DND-41 (cell line): ENCODE results near the gene ADM.

Experiments used
- ATAC-seq: fragments of 200-7000 bp; cut with Tn5 transposase; 3 replicates; pipeline ENCODE4 v1.9.1; 2021; ENCODE audit warnings: low read depth; ENCODE audit not compliant: insufficient read depth
- DNase-seq: peaks from one replicate; pipeline ENCODE4 v3.0.0-alpha.2; 2020
- H2AFZ ChIP-seq: 2 replicates; pipeline ENCODE4 v1.6.0; 2012; ENCODE audit warnings: low read depth, low read length
- H3K27ac ChIP-seq: 2 replicates; pipeline ENCODE4 v1.5.1; 2012; ENCODE audit warnings: low read length, inconsistent platforms
- H3K27me3 ChIP-seq: fragments of 200-600 bp; sonication (generic); 2 replicates; pipeline ENCODE4 v1.6.0; 2012; ENCODE audit warnings: low read length, mild to moderate bottlenecking, inconsistent platforms; ENCODE audit not compliant: insufficient read depth, poor library complexity
- H3K36me3 ChIP-seq: 2 replicates; pipeline ENCODE4 v1.5.1; 2012; ENCODE audit warnings: low read length, inconsistent platforms; ENCODE audit not compliant: insufficient read depth
- H3K4me1 ChIP-seq: 2 replicates; pipeline ENCODE4 v1.5.1; 2012; ENCODE audit warnings: mild to moderate bottlenecking, low read length; ENCODE audit not compliant: insufficient read depth
- H3K4me2 ChIP-seq: 2 replicates; pipeline ENCODE4 v1.6.0; 2012; ENCODE audit warnings: mild to moderate bottlenecking, moderate library complexity, low read length, inconsistent platforms; ENCODE audit not compliant: insufficient read depth
- H3K4me3 ChIP-seq, 2 experiments: fragments of 200-600 bp in 1 of 2; shearing (Covaris generic) in 1 of 2; 2 replicates each; pipeline ENCODE4 v1.5.1; 2012 to 2016; ENCODE audit warnings: inconsistent platforms in 2 of 2, low read length in 2 of 2, mild to moderate bottlenecking in 2 of 2, low read depth in 1 of 2, moderate library complexity in 1 of 2
- H3K79me2 ChIP-seq: 2 replicates; pipeline ENCODE4 v1.6.0; 2012; ENCODE audit warnings: low read length, inconsistent platforms; ENCODE audit not compliant: insufficient read depth
- H3K9ac ChIP-seq: 2 replicates; pipeline ENCODE4 v1.6.0; 2012; ENCODE audit warnings: low read depth, mild to moderate bottlenecking, inconsistent platforms, low read length, moderate library complexity
- H3K9me3 ChIP-seq: 2 replicates; pipeline ENCODE4 v1.5.1; 2012; ENCODE audit warnings: low read length, moderate library complexity, mild to moderate bottlenecking, inconsistent platforms; ENCODE audit not compliant: insufficient read depth, severe bottlenecking
- H4K20me1 ChIP-seq: 2 replicates; pipeline ENCODE4 v1.6.0; 2012; ENCODE audit warnings: low read length; ENCODE audit not compliant: insufficient read depth
- EZH2 ChIP-seq: IDR thresholded peaks from 3 replicates; pipeline ENCODE4 v1.6.1; 2012; ENCODE audit warnings: borderline replicate concordance, low read depth, mild to moderate bottlenecking, moderate library complexity, low read length, inconsistent platforms; ENCODE audit not compliant: severe bottlenecking
- TF ChIP-seq, protein P1 (sequence below): IDR thresholded peaks from 2 replicates; pipeline ENCODE4 v1.5.1; 2012; ENCODE audit warnings: borderline replicate concordance, low read length, moderate library complexity, mild to moderate bottlenecking; ENCODE audit not compliant: poor library complexity, severe bottlenecking; ENCODE audit errors: extremely low read depth

ADM gene

DNA sequence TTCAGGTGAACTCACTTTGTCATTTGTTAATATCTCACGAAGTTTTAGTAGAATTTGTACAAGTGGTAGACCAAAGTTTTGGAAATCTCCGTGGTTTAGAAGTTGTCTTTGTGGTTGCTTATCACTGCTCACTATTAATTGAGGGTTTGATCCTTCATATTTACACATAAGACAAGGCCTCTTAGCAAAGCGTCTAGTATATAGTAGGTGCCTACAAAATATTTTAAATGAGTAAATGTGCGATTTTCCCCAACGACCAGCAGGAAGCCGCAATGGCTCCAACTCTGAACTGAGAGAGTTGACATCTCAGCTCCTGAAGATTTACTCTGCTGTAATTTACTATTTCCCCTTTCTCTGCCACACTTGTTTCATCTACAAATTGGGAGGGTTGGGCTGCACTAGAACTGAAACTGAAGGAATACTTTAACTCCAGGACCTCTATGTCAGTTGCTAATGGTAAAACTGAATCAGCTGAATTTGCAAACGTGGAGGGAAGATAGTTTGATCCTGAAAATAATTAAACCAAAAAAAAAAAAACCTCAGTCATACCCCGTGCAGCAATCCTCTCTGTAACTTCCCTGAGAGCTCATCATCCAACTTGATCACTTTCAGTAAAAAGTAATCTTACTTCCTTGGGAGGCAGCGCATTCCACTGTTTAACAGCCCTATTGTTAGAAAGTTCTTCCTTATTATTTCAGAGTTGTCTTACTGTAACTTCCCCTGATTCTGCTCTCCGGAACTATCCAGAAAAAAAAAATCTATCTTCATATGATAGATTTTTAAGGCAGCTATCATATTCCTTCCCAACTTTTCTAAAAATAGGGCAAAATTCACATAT lies 9.6 kb upstream of the ADM start:
- peaks cover 5% of the 10 kb centered on the region; the same call in 1 of the 2 replicates for H3K36me3 ChIP-seq
- no peaks in the 10 kb centered on the region for H3K27me3 ChIP-seq
- peak overlapping the region; percentile 95; the same call in 1 of the 2 replicates for H2AFZ ChIP-seq
- TF ChIP-seq, protein P1, sequence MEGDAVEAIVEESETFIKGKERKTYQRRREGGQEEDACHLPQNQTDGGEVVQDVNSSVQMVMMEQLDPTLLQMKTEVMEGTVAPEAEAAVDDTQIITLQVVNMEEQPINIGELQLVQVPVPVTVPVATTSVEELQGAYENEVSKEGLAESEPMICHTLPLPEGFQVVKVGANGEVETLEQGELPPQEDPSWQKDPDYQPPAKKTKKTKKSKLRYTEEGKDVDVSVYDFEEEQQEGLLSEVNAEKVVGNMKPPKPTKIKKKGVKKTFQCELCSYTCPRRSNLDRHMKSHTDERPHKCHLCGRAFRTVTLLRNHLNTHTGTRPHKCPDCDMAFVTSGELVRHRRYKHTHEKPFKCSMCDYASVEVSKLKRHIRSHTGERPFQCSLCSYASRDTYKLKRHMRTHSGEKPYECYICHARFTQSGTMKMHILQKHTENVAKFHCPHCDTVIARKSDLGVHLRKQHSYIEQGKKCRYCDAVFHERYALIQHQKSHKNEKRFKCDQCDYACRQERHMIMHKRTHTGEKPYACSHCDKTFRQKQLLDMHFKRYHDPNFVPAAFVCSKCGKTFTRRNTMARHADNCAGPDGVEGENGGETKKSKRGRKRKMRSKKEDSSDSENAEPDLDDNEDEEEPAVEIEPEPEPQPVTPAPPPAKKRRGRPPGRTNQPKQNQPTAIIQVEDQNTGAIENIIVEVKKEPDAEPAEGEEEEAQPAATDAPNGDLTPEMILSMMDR, result no peak
- no peak for TF ChIP-seq EZH2
- no peak overlapping the region for H3K27ac ChIP-seq
- H3K4me3 ChIP-seq, result no peak overlapping the region
- H3K9me3 ChIP-seq, result no peaks in the 10 kb centered on the region
- peaks cover 4% of the 10 kb centered on the region; the same call in 1 of the 2 replicates for H4K20me1 ChIP-seq
- H3K9ac ChIP-seq, result no peak overlapping the region
- peaks cover 38% of the 10 kb centered on the region for H3K4me1 ChIP-seq
- DNase-seq (no peak), ATAC-seq (no peak)
- H3K4me2 ChIP-seq, result peak overlapping the region; percentile 90
- H3K79me2 ChIP-seq, result peaks cover 32% of the 10 kb centered on the region

DNA sequence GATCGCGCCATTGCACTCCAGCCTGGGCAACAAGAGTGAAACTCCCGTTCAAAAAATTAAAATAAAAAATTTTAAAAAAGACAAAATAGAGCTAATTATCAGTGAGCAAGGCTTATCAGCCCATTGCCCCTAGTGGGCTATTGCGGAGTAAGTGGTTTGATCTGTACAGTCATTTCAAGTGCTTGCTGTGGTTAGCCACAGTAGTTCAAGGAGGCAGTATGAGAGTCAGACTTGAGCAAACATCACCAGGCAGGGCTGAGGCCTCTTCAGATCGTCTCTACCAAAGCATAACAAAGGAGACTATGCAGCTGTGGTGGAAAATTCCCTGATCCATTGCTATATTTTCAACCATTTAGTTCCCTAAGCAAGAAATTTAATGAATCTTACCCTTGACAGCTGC lies 6.5 kb upstream of the ADM start:
- Histone ChIP-seq H3K27ac (no peak overlapping the region), H2AFZ (no peak overlapping the region), H3K4me2 (no peak overlapping the region), H3K36me3 (peaks cover 5% of the 10 kb centered on the region; the same call in 1 of the 2 replicates), H3K9ac (no peak overlapping the region), H3K4me1 (peaks cover 33% of the 10 kb centered on the region), H3K9me3 (no peaks in the 10 kb centered on the region), H3K4me3 (no peak overlapping the region), H3K79me2 (peaks cover 4% of the 10 kb centered on the region), H4K20me1 (peaks cover 3% of the 10 kb centered on the region; the same call in 1 of the 2 replicates), H3K27me3 (peaks cover 23% of the 10 kb centered on the region)
- ATAC-seq (peak; percentile 88), DNase-seq (peak; percentile 65)
- no peak for TF ChIP-seq EZH2
- TF ChIP-seq, protein P1, result peak; percentile 42

- ATAC-seq (no peak), DNase-seq (no peak)
- Histone ChIP-seq H3K27me3 (peaks cover 57% of the 10 kb centered on the region), H3K4me1 (peaks cover 54% of the 10 kb centered on the region), H2AFZ (no peak overlapping the region), H3K79me2 (no peaks in the 10 kb centered on the region), H3K36me3 (peaks cover 3% of the 10 kb centered on the region; the same call in 1 of the 2 replicates), H3K4me3 (peak overlapping the region in 1 of 2 experiments; percentile 68; a peak in 1 of 4 replicates), H3K9me3 (no peaks in the 10 kb centered on the region), H3K9ac (no peak overlapping the region), H3K4me2 (peak overlapping the region; percentile 88), H4K20me1 (peaks cover 8% of the 10 kb centered on the region), H3K27ac (no peak overlapping the region)
- TF ChIP-seq, protein P1, result no peak
- no peak for TF ChIP-seq EZH2
Observed at GRCh38 chr11:10301656-10302358, 3.1 kb upstream of the ADM start.
